COLO668 (cell line): Measurements from ENCODE around the gene WHRN.

Experiments used
- DNase-seq: peaks from one replicate; lab custom pipeline; 2025; ENCODE audit not compliant: unreplicated experiment; lab: John Stamatoyannopoulos, UW

Gene WHRN

DNA sequence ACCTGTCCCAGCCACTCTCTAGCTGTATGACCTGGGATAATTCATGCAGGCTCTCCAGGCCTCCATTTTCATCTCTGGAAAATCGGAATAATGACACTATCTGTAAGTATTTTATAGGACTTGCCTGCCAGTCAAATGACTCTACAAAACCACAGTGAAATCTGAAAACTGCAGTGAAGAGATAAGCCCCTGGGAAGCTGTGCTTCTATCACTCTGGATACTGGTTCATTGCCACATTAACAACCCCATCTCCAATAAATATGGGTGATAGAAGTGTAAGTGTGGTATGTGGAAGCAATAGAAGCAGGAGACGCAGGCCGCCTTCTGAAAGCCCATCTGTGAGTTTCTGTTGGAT, 31.8 kb downstream of the WHRN start:
- no peak for DNase-seq

DNA sequence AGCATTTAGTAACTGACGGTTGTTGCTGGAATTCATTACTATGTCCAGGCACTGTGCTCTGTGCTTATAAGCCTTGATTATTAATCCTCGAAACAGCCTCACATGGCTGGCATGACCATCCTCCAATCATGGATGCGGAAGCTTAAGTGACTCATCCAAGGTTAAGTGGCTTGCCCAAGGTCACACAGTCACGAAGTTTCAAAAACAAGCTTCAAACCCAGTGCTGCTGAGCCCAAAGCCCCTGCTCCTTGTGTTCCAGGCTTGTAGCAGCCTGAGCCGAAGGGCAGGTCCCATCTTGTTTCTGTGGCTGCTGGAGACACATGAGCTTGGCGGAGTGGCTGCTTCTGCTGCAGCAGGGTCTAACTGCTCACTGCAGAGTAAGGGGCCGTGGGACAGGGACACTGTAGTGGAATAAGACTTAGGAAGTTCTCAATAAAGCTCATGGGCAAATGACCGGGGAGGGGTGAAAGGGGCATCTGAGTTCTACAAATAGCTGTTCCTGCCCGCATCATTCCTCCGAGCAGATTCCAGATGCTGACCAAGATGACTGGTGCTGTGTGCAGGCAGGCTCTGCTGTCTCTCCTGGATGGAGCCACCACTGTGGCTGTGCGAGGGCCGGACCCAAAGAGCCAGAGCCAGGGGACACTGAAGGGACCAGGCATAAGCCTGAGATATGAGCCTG, 32.4 kb downstream of the WHRN start:
- no peak for DNase-seq

DNA sequence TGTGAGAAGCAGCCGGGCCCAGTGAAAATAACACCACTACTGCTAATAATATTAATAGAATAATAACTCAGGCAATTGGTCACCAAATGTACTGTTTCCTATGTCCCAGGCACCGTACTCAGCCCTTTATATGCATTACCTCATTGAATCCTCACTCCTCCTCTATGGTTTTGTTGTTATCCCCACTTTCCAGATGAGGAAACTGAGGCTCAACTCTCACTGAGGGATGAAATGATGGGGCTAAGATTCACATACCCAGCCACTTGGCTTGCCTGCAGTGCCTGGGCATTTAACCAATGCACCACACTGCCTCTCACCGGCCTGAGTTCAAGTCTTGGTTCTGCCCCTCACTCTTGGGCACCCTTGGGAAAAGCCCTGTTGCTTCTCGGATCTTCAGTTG, 34.1 kb downstream of the WHRN start:
- DNase-seq: no peak

DNA sequence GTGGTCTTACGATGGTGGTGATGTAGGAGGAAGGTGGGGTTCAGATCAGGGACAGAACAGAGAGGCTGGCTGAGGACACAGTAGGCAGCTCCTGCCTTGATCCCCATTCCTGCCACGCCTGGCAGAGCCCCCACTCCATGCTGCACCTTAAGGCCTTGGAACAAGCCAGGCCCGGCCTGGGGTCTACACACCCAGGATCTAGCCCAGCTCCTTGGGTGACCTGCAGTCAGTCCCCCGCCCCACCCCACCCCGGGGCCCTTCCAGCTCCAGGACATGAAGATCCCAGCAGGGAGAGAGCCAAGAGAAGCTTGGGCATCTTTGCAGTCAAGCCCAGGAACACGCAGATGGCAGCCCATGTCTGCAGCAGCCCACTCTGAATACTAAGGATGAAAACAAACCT, 34.7 kb downstream of the WHRN start:
- no peak for DNase-seq

DNA sequence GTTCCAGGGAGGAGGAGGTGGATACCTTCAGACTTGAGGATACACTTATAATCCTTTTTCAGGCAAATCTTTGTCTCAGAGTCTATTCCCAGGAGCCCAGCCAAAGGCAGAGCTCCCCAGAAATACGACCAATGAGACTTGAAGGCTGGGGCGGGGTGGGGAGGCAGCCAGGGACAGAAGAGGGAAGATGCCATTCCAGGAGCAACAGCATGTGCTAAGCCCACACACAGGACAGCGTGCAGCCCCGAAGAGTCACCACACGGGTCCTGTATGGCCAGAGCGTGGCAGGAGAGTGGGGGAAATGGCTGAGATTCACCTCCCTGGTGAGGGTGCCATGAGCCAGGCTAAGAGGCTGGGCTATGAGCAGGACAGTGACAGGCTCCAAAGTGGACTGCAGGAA, 35.2 kb downstream of the WHRN start:
- no peak for DNase-seq

DNA sequence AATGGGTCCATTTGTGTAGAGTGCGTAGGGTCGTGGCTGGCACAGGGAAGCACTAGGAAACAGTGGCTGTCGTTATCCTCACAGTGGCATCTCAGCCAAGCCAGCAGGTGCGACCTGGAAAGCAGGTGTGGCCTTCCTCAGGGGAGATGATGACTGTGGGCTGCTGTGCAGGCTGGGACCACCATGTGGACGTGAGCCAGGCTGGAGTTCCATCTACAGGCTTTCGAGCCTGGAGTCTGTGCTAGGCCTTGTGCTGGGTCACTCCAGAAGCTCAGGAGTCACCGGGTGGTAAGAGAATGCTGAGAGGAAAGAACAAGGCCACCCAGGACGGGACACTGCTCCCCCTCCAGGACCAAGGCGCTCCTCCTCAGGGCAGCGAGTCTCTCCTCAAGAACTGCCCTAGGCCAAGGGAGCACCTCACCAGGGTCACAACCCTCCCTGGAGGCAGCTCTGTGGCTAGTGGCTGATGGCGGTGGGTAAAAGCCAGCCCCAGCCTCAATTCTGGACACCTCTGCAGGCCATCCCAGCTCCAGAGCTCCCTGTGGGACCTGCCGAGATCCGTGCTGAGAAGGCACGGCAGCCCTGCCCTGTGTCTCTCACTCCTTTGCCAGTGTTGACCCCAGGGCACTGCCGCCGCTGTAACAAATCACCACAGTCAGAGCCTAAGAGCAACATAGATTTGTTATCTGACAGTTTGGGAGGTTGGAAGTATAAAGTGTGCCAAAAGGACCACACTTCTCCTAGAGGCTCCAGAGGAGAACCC, 36.0 kb downstream of the WHRN start:
- DNase-seq: no peak

DNA sequence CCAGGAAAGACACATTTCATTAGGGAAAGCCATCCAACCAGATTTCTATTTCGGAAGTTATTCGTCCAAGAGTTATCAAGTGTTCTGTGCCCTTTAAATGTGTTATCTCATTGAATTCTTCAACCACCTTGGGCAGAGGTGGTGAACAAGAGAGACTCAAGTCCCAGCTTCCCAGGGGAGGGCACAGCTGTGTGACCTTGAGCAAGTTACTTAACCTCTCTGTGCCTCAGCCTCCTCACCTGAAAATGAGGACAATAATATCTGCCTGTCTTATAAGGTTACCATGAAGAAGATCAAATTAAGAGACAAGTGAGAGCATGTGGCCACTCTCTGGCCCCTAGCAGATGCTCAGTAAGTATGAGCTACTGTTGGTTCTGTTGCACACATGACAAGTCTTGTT, 37.4 kb downstream of the WHRN start:
- no peak for DNase-seq

DNA sequence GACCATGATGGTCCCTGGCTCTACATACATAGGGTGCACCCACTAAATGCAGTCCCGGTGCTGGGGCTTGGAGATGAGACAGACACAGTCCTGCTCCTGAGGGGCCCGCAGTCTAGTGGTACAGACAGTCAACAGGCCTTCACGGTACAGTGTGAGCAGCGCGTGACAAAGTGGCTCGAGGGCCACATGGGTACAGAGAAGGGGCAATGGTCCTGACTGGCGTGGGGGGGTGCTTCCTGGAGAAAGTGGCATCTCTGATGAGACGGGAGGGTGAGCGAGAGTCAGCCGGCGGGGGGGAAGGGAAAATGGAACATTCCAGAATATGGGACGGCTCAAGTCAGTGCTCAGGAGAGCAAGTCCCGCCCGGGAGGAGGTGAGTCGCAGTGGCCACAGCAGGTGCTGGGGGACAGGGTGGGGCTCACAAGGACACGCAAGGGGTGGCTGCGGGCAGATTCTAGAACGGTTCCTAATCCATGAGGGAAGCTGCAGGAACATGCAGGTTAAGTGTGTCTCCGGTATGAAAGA, 38.0 kb downstream of the WHRN start:
- no peak for DNase-seq

DNA sequence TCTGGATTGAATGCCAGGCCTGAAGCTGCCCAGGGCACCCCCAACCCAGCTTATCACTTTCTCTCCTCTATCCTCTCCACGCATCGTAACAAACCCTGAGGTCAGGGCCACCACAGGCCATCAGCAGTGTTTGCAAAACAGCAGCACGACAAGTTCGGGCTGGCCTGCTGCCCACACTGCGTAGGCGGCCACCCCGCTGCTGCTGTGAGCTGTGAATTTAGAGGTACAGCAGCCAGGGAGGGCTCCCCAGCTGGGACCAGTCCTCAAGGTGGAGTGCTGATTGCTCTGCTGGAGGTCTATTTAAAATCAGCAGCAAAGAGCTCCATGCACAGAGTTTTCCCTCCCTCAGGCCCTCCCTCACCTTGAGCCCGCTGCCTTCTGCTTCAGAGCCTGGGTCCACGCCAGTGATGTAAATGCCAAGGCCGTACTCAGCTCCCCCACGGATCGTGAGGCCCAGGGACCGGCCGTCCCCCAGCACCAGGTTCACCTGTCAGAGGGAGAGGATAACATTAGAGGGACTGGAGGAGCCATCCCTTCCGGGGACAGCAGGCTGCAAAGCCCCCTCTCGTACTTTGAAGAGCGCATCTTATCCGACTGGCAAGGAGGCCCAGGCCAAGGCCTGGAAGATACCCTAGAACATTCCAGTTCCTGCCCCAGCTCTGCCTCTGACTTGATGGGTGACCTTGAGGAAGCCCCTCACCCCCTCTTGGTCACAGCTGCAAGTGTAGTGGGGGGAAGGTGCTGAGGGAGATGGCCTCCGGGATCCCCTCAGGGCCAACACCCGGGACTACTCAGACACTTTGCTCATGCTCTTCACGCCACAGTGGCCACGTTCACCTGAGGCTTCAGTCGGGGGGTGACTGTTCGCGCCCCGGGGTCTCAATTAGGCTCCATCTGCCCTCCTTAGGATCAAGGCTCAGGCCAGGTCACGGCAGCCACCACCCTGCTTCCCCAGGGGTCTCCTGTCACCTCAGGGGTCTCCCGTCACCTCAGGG, 39.1 kb downstream of the WHRN start:
- DNase-seq: no peak

DNA sequence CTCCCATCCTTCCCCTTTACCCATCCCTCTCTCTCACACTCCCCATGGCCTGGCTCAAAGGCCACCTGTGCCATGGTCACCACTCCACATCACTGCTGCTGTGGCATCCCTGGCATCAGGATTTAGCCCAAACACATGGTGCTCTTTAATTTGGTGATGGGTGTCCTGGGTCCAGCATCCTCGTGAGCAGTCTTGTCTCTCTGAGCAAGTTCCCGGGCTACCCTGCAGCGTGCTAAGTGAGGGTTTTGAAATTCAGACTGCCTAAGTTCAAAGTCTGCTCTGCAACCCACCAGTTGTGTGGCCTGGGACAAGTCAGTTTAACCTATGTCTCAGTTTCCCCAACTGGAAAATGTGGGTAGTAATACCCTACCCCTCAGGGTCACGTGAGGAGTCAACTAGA, 39.9 kb downstream of the WHRN start:
- no peak for DNase-seq

DNA sequence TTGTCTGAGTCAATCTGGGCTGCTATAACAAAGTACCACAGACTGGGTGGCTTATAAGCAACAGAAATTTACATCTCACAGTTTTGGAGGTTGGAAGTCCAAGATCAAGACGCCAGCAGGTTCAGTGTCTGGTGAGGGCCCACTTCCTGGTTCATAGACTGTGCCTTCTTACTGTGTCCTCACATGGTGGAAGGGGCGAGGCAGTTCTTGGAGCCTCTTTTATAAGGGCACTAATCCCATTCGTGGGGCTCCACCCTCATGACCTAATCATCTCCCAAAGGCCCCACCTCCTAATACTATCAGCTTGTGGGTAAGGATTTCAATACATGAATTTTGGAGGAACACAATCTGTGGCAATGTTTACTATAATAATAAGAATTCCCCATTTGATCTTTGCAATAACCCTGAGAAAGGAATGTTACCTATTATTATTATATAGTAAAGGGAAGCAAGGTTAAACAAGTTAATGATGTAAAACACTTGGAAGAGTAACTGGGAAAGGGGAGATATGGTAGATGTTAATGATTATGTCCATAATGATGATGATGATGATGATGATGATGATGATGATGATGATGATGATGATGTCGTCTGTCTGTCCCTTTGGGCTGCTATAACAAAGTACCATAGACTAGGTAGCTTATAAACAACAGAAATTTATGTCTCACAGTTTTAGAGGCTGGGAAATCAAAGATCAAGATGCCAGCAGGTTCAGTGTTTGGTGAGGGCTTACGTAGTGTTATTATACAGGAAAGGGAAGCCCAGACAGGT, 40.8 kb downstream of the WHRN start:
- DNase-seq: no peak

DNA sequence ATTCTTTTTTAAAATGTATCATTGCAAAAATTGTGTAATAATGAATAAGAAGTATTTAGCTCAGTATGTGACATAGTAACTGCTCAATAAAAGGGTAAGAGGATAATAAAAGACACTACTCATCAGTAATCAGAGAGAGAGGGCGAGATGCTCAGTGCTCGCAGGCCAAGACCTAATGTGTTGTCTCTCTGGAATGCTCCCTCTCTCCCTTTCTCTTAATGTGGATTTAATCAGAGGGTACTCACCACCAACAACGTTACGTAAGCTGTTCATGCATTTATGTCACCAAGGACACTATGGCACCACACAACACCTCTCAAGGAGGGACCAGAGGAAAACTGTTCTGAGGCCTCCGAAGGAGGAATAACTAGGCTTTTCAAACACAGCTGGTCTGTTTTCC, 42.5 kb downstream of the WHRN start:
- no peak for DNase-seq

DNA sequence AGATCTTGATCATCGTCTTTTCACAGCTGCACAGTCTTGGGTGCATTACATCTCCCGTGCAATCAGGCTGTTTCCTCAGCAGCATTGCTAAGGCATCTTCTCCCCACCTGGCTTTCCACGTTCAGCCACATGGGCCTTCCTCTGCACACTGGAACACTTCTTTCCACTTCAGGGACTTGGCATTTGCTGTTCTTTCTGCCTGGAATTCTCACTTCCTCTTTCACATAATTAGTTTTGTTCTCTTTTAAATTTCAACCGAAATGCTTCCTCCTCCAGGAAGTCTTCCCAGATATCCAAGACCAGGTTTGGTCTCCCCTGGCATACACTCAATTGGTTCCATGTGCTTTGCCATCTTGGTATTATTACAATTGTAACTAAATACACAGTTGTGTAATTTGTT, 43.8 kb downstream of the WHRN start:
- no peak for DNase-seq

DNA sequence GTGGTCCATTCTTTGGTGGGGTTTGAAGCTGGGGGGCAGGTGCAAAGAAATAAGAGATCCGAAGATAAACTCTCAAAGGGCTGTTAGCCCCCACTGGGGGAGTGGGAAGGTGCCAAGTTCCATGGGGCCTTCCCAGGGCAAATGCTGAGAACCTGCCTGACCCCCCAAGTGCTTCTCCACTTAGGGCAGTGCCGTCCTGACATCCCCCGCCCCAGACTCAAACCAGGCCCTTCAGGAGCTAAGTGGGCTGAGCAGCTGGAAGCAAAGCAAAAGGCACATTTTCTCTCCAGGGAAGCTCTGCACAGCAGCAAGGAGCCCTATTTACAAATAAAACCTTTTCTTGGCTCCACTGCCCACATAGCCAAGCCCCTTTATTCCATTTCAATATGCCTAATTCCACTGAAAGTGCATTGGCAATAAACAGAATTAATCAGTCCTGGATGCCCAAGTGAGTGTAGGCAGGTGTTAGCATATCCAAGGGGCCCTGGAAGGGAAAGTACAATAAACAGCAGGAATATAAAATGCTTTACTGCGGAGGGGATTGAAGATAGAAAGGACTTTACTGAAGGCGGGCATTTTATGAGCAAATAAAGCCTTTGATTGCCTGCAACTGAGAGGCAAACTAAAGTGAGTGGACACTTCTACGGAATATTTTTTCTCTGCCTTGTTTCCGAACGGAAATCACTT, 44.6 kb downstream of the WHRN start:
- no peak for DNase-seq

DNA sequence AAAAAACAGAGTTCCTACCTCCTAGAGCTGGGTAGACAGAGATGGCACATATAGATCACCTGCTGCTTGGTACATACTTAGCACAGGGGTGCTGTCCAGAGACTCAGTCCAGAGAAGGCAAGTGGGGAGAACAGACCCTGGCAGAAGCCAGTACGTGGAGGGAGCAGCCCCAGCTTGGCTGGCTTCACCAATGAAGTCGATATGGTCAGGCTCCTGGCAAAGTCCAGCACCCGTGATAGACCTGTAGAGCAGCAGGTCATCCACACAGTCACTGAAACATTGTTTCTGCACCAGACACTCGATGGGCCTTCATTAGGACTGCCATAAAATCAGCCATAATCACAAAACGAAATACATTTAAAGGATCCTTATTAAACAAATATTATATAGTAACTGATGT, 45.8 kb downstream of the WHRN start:
- no peak for DNase-seq

DNA sequence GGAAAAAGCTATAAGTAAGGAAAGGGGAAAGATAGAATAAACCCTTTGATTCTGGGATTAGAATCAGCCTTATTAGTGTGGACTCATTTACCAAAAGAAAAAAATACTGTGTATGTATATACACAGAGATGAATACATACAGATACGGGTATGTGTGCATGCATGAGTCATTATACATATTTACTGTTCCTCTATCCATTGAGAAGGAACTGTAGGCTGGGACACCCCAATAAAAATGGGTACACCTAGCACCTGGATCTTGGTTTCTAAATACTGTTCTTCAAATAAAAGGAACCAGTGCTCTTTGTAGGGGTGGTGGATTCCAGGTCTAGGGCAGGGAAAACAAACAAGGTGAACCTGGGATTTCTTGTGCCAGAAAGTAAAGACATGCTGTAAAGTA, 48.3 kb downstream of the WHRN start:
- no peak for DNase-seq

DNA sequence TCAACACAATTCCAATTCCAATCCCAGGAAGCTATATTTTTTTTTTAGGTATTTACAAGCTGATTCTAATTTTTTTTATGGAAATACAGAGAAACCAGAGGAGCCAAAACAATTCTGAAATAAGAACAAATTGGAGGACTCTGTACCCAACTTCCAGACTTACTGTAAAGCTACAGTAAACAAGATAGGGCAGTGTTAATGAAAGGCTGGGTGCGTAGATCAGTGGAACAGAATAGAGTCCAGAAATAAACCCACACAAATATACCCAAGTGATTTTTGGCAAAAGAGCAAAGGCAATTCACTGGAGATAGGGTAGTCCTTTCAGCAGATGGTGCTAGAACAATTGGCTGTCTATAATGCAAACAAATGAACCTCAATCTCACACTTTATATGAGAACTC, 50.6 kb downstream of the WHRN start:
- DNase-seq: no peak

DNA sequence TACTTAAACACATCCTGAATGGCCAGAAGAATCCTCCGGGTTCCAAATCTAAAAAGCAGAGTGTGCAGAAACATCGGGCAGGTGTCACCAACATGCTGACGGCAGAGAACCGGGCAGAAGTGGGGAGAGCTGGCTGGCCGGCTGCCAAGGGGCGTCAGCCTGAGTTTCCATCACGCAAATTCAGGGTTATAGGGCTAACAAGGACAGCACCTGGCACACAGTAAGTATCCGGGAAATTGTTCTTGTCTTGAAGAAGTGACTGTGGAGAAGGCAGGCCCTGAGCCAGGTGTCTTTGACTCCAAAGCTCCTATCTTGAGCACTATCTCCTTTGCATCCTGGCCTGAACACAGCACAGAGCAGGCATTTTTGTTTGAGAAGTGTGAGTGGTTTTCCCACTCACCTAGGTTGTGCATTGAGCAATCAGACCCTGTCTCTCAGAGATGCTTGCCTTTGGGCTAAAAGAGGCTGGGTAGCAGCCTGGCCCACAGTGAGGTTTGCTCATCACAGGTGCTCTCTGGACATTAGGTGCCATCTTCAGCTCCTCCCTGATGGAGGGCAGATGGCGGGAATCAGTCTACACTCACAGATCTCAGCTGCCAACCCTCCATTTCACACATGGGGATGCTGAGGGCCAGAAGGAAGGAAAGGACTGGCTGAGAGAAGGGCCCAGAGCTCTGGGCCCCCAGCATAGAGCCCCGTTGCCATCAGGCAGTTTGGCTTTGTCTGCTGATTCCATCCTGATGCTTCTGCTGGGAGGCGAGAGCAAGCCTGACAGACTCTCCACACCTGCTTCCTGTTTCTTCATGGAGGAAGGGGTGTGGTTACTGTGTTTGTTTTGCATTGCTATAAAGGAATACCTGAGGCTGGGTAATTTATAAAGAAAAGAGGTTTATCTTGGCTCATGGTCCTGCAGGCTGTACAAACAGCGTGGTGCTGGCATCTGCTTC, 52.8 kb downstream of the WHRN start:
- peak; percentile 92 for DNase-seq

DNA sequence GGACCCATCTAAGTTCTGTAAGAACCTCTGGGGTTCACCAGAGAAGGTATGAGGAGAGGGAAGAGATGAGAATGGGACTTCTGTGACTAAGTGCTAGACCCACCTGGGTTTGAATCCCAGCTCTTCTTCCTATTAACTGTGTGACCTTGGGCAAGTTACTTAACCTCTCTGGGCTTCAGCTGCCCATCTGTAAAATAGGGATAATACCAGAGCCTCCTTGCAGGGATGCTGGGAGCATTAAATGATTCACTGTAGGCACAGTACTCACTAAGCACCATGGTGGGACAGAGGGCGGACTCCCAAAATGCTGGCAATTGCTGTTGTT, 53.6 kb downstream of the WHRN start:
- DNase-seq: no peak
